Activated T-cell treated with anti-CD3 and anti-CD28 coated beads for 24 hours (primary cell): Measurements from ENCODE around the gene CACNA1S.

Experiments
- DNase-seq: peaks from one replicate; pipeline ENCODE4 v3.0.0-alpha.2; 2020; ENCODE audit warnings: low read depth

The CACNA1S gene

GRCh38 chr1:201013991-201014815, 98.0 kb downstream of the CACNA1S start:
- DNase-seq = no peak

GRCh38 chr1:201013031-201013485, 99.2 kb downstream of the CACNA1S start:
- no peak for DNase-seq

- no peak for DNase-seq
These were observed 100.6 kb downstream of the CACNA1S start for GRCh38 chr1:201011616-201012015.

GRCh38 chr1:201009962-201010645, 102.1 kb downstream of the CACNA1S start:
- DNase-seq = no peak

- DNase-seq = no peak
These were observed 103.4 kb downstream of the CACNA1S start for GRCh38 chr1:201008666-201009360.

GRCh38 chr1:201007481-201007880, 104.7 kb downstream of the CACNA1S start:
- no peak for DNase-seq

- no peak for DNase-seq
These were observed 105.8 kb downstream of the CACNA1S start for GRCh38 chr1:201006450-201006849.

GRCh38 chr1:201004732-201005131, 107.5 kb downstream of the CACNA1S start:
- DNase-seq = no peak

GRCh38 chr1:201004154-201004553, 108.1 kb downstream of the CACNA1S start:
- DNase-seq = no peak

GRCh38 chr1:201002510-201002909, 109.7 kb downstream of the CACNA1S start:
- DNase-seq = no peak

- DNase-seq = no peak
These were observed 110.3 kb downstream of the CACNA1S start for GRCh38 chr1:201001962-201002361.

GRCh38 chr1:201000391-201000790, 111.8 kb downstream of the CACNA1S start:
- DNase-seq = no peak

GRCh38 chr1:200999667-201000066, 112.6 kb downstream of the CACNA1S start:
- DNase-seq = no peak

GRCh38 chr1:200998323-200998722, 113.9 kb downstream of the CACNA1S start:
- no peak for DNase-seq

- DNase-seq = no peak
These were observed 119.7 kb downstream of the CACNA1S start for GRCh38 chr1:200992382-200993048.

GRCh38 chr1:200991097-200991614, 121.1 kb downstream of the CACNA1S start:
- no peak for DNase-seq

- DNase-seq = no peak
These were observed 122.1 kb downstream of the CACNA1S start for GRCh38 chr1:200990114-200990513.
